H7 (cell line): ENCODE measurements around the gene NAV3. TPM values are rescaled to one million over a fixed set of nuclear protein-coding genes. Genes with fewer than 3 reads are reported as not detected.

ENCODE experiments used
- DNase-seq: peaks from one replicate; pipeline ENCODE4 v3.0.0; 2012
- H3K27me3 ChIP-seq: 2 replicates; pipeline ENCODE4 v1.6.0; 2011; ENCODE audit warnings: mild to moderate bottlenecking, low read length; ENCODE audit not compliant: control insufficient read depth, insufficient read depth
- H3K36me3 ChIP-seq: replicated peaks from 2 replicates; pipeline ENCODE4 v1.5.1; 2011; ENCODE audit warnings: low read length; ENCODE audit not compliant: control insufficient read depth, insufficient read depth
- H3K4me3 ChIP-seq: 2 replicates; pipeline ENCODE4 v1.5.1; 2011; ENCODE audit warnings: low read depth, mild to moderate bottlenecking, control low read depth, low read length, moderate library complexity; ENCODE audit not compliant: insufficient read depth
- total RNA-seq: library from RNA; depleted of rRNA; stranded (reverse); fragments of >200 nt; shearing (Covaris generic); gene quantifications from 2 replicates; pipeline ENCODE4 v1.2.3, GENCODE V29; 2014

Gene NAV3
- total RNA-seq, 1 experiment from 2014 or later, result 0.14 TPM

DNA sequence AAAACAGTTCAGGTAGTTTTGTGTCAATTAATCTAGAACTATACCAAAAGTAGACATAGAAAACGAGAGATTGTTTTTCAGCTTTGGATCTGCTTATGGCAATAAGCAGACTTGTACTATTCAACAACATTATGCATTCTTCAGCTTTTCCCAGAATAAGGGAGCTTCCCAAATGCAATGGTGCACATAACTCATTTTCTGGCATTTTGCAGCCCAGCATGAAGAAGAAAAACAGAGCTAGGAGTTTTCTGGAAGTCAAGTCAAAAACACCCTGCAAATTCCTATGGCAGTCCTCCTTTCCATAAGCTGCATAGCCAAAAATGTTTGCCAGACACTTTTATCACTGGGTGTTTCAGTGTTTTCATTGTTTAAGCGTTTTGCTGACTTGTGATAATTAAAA, 314.7 kb downstream of the NAV3 start:
- Histone ChIP-seq H3K4me3 (no peak overlapping the region), H3K27me3 (no peaks in the 10 kb centered on the region), H3K36me3 (no peaks in the 10 kb centered on the region)
- no peak for DNase-seq

GRCh38 chr12:78146365-78146772, 315.7 kb downstream of the NAV3 start:
- no peak for DNase-seq
- Histone ChIP-seq H3K27me3 (no peaks in the 10 kb centered on the region), H3K4me3 (no peak overlapping the region), H3K36me3 (no peaks in the 10 kb centered on the region)

GRCh38 chr12:78149459-78149858, 318.8 kb downstream of the NAV3 start:
- H3K36me3 ChIP-seq, result no peaks in the 10 kb centered on the region
- no peaks in the 10 kb centered on the region for H3K27me3 ChIP-seq
- no peak overlapping the region for H3K4me3 ChIP-seq
- DNase-seq, result no peak

DNA sequence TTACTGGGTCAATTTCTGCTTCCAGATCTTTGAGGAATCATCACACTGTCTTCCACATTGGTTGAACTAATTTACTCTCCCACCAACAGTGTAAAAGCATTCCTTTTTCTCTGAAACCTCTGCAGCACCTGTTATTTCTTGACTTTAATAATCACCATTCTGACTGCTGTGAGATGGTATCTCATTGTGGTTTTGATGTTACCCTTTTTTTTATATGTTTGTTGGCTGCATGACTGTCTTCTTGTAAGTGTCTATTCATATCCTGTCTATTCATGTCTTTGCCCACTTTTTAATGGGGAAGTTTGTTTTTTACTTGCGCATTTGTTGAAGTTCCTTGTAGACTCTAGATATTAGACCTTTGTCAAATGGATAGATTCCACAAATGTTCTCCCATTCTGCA, 324.9 kb downstream of the NAV3 start:
- no peak for DNase-seq
- H3K36me3 ChIP-seq, result no peaks in the 10 kb centered on the region

GRCh38 chr12:78156751-78157150, 326.1 kb downstream of the NAV3 start:
- Histone ChIP-seq H3K4me3 (no peak overlapping the region), H3K36me3 (no peaks in the 10 kb centered on the region), H3K27me3 (no peaks in the 10 kb centered on the region)
- no peak for DNase-seq

More for the DNA sequence above, 324.9 kb downstream of the NAV3 start:
- H3K4me3 ChIP-seq, result no peak overlapping the region
- H3K27me3 ChIP-seq, result no peaks in the 10 kb centered on the region

- DNase-seq, result no peak
- no peaks in the 10 kb centered on the region for H3K36me3 ChIP-seq
- H3K4me3 ChIP-seq, result no peak overlapping the region
- H3K27me3 ChIP-seq, result no peaks in the 10 kb centered on the region
These were observed 326.5 kb downstream of the NAV3 start for GRCh38 chr12:78157199-78157598.

DNA sequence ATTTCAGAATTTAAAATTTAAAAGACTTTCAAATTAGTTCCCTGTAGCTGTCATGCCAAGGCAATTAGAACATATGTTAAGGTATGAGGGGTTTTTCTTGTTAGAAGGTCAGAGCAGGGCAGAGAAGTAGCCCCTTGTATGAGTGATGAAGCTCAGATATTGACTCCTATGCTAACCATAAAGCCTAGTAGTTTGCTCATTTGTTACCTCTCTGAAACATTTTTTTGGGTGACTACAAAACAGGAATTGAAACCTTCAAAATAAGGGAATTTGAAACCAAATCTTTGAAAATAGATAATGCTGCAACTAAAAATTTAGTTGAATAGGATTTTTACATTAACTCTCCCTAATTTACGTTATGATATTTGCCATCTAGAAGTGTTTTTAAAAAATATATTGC, 333.5 kb downstream of the NAV3 start:
- H3K4me3 ChIP-seq, result no peak overlapping the region
- H3K36me3 ChIP-seq, result no peaks in the 10 kb centered on the region
- no peak for DNase-seq
- no peaks in the 10 kb centered on the region for H3K27me3 ChIP-seq

- no peak overlapping the region for H3K4me3 ChIP-seq
- no peaks in the 10 kb centered on the region for H3K36me3 ChIP-seq
- H3K27me3 ChIP-seq, result no peaks in the 10 kb centered on the region
- DNase-seq, result no peak
These were observed 336.8 kb downstream of the NAV3 start for GRCh38 chr12:78167510-78167909.

DNA sequence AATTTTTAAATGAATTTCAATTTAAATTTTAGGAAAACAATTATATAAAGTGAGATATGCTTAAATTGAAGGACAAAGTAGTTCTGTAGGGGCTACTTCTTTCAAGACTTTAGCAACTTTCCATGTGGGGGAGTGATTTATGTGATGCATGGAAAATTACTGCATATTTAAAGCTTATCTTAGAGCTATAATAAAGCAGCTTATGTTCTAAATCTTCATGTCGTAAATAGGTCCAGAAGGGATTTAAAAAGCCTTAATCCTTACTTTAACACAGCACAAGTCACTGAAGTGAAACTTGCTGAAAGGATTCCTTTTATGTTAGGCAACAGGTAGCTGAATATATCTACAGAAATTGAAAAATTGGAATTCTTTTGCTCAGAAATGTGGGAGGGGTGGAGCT, 340.4 kb downstream of the NAV3 start:
- H3K27me3 ChIP-seq, result no peaks in the 10 kb centered on the region
- no peak for DNase-seq
- no peak overlapping the region for H3K4me3 ChIP-seq
- H3K36me3 ChIP-seq, result no peaks in the 10 kb centered on the region

DNA sequence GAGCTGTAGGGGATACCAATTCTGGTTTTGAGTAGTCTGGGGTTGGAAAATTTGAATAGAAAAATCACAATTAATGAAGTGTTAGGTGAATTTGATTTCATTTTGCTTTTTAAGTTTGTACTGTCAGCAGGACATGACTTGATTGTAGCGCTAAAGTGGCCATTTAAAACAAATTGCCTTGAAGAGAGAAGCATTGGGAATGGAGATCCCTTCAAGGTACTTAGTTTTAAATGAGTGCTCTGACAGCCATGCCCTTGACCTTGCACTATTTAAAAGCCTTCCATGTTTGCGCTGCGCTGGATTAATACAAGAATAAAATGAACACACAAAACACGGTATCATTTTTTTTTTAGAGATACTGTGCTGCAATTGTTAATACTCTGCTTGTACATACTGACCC, 345.9 kb downstream of the NAV3 start:
- H3K4me3 ChIP-seq, result no peak overlapping the region
- no peak for DNase-seq
- no peaks in the 10 kb centered on the region for H3K27me3 ChIP-seq
- no peaks in the 10 kb centered on the region for H3K36me3 ChIP-seq

GRCh38 chr12:78177298-78177697, 346.6 kb downstream of the NAV3 start:
- Histone ChIP-seq H3K27me3 (no peaks in the 10 kb centered on the region), H3K36me3 (no peaks in the 10 kb centered on the region), H3K4me3 (no peak overlapping the region)
- DNase-seq, result no peak

DNA sequence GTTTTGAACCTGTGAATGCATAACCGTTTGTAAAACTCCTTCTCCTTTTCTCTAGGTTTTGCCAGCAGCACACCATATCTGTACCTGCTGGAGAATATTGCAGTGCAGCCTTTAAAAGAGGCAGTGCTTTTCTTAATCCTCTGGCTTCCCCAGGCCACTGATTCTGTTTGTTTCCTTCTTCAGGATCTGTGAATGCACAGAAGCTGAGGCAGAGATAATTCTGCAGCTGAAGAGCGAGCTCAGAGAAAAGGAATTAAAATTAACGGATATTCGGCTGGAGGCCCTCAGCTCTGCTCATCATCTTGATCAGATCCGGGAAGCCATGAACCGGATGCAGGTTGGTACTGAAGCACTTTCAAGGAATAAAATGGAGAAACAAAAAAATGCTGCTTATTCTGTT, 348.7 kb downstream of the NAV3 start:
- no peak overlapping the region for H3K4me3 ChIP-seq
- H3K36me3 ChIP-seq, result no peaks in the 10 kb centered on the region
- H3K27me3 ChIP-seq, result no peaks in the 10 kb centered on the region
- no peak for DNase-seq

DNA sequence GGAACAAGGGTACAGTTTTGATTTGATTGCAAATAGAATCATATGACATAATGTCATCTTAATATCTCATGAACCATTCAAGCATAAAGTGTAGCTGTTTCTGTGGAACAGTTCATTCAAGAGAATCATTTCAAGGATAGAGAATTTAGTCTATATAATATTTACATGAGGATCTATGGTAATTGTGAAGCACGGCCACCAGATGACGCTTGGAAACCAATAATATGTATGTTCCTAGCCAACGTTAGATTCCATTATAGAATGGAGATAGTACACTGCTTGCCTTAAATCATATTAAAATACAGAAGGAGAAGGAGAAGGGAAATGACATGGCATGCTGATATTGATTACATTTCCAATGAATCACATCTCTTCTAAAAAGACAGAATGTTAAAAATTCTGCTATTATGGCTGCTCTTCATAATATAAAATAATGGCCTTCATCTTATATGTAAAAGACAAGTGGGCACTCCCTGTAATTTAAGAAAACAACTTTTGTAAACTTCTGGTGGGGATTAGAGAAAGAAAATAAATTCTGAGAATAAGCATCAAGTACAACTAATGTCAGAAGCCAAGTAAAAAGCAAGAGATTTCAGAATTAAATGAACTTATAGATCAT, 351.0 kb downstream of the NAV3 start:
- DNase-seq, result no peak
- no peaks in the 10 kb centered on the region for H3K36me3 ChIP-seq

DNA sequence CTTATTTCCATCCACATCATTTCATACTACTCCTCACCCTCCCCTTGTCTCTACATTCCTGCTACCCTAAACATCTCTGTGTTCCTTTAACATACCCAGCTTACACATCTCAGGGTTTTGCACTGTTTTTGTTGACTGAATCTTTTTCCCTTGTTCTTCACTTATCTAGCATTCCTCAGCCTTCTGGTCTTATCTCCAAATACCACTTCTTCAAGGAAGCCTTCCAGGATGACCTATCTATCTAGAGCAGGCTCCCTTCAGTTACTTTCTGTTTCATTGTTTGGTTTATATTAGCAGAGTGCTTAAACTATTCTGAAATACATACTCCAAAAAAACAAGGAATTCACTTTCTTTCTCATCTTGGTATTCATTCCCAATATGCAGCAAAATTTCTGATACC, 353.1 kb downstream of the NAV3 start:
- H3K27me3 ChIP-seq, result no peaks in the 10 kb centered on the region
- DNase-seq, result no peak
- no peaks in the 10 kb centered on the region for H3K36me3 ChIP-seq
- no peak overlapping the region for H3K4me3 ChIP-seq

More for the DNA sequence above, 351.0 kb downstream of the NAV3 start:
- no peaks in the 10 kb centered on the region for H3K27me3 ChIP-seq
- H3K4me3 ChIP-seq, result no peak overlapping the region

DNA sequence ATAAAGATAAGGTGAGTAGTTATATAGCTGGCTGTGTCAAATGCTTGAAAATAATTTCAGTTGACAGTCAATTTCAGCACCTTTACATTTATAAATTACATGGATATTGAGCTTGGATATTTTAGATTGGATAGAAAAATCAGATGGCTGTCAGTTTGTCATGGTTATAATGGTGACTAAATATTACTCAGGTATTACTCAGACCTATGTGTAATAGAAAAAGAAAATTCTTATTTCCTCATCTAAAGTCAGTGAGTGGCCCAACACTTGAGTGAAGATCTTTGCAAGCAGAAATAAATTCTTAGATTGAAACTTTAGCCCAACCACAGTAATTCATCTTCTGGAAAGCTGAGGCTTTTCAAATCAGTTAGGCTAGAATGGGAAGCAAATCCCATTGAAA, 354.4 kb downstream of the NAV3 start:
- no peaks in the 10 kb centered on the region for H3K36me3 ChIP-seq
- H3K27me3 ChIP-seq, result no peaks in the 10 kb centered on the region
- no peak overlapping the region for H3K4me3 ChIP-seq
- DNase-seq, result no peak

- H3K4me3 ChIP-seq, result no peak overlapping the region
- H3K36me3 ChIP-seq, result no peaks in the 10 kb centered on the region
- no peaks in the 10 kb centered on the region for H3K27me3 ChIP-seq
These were observed 355.0 kb downstream of the NAV3 start for GRCh38 chr12:78185651-78186050.

More at GRCh38 chr12:78185651-78186050, 355.0 kb downstream of the NAV3 start:
- no peak for DNase-seq
